Neural crest cell (in vitro differentiated cells): ENCODE results near the gene APLP2. TPM values are rescaled to one million over a fixed set of nuclear protein-coding genes. Genes with fewer than 3 reads are reported as not detected.
"Not testable (repeated sequence)": the region's sequence is repeated elsewhere in the genome, so short reads cannot be mapped to it uniquely, and the experiment has no call there.

Source experiments
- DNase-seq: peaks from one replicate; pipeline ENCODE4 v3.0.0; 2021; ENCODE audit warnings: low read depth, mixed read lengths, low spot score
- H3K27ac Mint-ChIP-seq: one replicate; pipeline ENCODE4 v1.8.0; 2021; ENCODE audit warnings: mild to moderate bottlenecking, mixed read lengths; ENCODE audit not compliant: unreplicated experiment
- H3K27me3 Mint-ChIP-seq: 2 replicates; pipeline ENCODE4 v1.8.0; 2021; ENCODE audit warnings: low read depth, mild to moderate bottlenecking, mixed read lengths
- H3K36me3 Mint-ChIP-seq: 2 replicates; pipeline ENCODE4 v1.8.0; 2021; ENCODE audit warnings: low read depth, mild to moderate bottlenecking, mixed read lengths
- H3K4me1 Mint-ChIP-seq: 2 replicates; pipeline ENCODE4 v1.8.0; 2021; ENCODE audit warnings: mixed read lengths
- H3K4me3 Mint-ChIP-seq: one replicate; pipeline ENCODE4 v1.8.0; 2021; ENCODE audit warnings: mild to moderate bottlenecking, mixed read lengths
- H3K9me3 Mint-ChIP-seq: 2 replicates; pipeline ENCODE4 v1.8.0; 2021; ENCODE audit warnings: mixed read lengths
- CTCF ChIP-seq: fragments of 200-600 bp; sonication (generic); conservative IDR thresholded peaks from 2 replicates; pipeline ENCODE4 v1.5.0; 2021; ENCODE audit warnings: antibody characterized with exemption, mild to moderate bottlenecking
- total RNA-seq: library from RNA; stranded (reverse); gene quantifications from 2 replicates; pipeline ENCODE4 v1.2.1, GENCODE V29; 2021

APLP2 gene
- total RNA-seq, 1 donor from 2014 or later = 234 TPM

DNA sequence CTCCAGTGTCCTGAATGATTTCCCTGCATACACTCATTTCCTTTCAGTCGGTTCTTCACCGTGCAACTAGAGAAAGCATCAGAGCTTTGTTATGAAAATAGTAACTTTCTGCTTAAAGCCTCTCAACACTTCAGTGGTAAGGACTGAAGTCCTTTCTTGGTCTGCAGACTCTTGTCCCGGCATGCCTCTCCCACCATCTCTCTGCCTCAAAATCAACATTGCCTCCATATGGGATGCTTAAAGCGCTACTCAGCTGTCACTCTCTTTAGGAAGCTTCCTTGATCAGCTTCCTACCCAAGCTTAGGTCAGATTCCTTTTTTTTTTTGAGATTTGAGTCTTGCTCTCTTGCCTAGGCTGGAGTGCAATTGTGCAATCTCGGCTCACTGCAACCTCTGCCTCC, 36.7 kb downstream of the APLP2 start:
- H3K9me3 Mint-ChIP-seq = peaks cover 4% of the 10 kb centered on the region
- peak overlapping the region; percentile 24 for H3K27ac Mint-ChIP-seq

DNA sequence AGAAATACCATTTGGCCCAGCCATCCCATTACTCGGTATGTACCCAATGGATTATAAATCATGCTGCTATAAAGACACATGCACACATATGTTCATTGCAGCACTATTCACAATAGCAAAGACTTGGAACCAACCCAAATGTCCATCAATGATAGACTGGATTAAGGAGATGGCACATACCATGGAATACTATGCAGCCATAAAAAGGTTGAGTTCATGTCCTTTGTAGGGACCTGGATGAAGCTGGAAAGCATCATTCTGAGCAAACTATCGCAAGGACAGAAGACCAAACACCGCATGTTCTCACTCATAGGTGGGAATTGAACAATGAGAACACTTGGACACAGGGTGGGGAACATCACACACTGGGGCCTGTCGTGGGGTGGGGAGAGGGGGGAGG, 39.0 kb downstream of the APLP2 start:
- not testable (repeated sequence) for H3K27ac Mint-ChIP-seq, H3K27me3 Mint-ChIP-seq, DNase-seq, H3K4me1 Mint-ChIP-seq, H3K9me3 Mint-ChIP-seq, H3K4me3 Mint-ChIP-seq
- peaks cover 27% of the 10 kb centered on the region for H3K36me3 Mint-ChIP-seq

More for the DNA sequence above, 36.7 kb downstream of the APLP2 start:
- Mint-ChIP-seq H3K36me3 (peaks cover 27% of the 10 kb centered on the region), H3K4me3 (no peak overlapping the region), H3K4me1 (peaks cover 28% of the 10 kb centered on the region), H3K27me3 (no peaks in the 10 kb centered on the region)
- TF ChIP-seq CTCF = no peak
- no peak for DNase-seq

DNA sequence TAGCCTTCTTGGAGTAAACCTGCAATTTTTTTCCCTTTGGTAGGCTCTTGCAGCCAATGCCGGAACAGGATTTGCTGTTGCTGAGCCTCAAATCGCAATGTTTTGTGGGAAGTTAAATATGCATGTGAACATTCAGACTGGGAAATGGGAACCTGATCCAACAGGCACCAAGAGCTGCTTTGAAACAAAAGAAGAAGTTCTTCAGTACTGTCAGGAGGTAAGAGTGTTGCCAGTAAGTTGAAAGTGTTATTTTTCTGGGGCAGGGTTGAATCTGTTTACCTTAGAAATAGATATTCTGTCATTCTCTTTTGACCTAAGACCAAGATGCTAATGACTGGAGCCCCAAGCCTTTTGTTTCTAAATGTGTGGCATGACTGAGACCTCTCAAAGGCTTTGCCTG, 39.7 kb downstream of the APLP2 start:
- H3K27ac Mint-ChIP-seq = no peak overlapping the region
- H3K4me1 Mint-ChIP-seq = peaks cover 4% of the 10 kb centered on the region
- H3K9me3 Mint-ChIP-seq = peaks cover 4% of the 10 kb centered on the region
- TF ChIP-seq CTCF = no peak
- no peak for DNase-seq
- no peaks in the 10 kb centered on the region for H3K27me3 Mint-ChIP-seq
- peaks cover 27% of the 10 kb centered on the region for H3K36me3 Mint-ChIP-seq
- no peak overlapping the region for H3K4me3 Mint-ChIP-seq

- no peaks in the 10 kb centered on the region for H3K27me3 Mint-ChIP-seq
- H3K9me3 Mint-ChIP-seq = peaks cover 4% of the 10 kb centered on the region
- H3K4me1 Mint-ChIP-seq = peaks cover 4% of the 10 kb centered on the region
- H3K36me3 Mint-ChIP-seq = peaks cover 29% of the 10 kb centered on the region
- H3K4me3 Mint-ChIP-seq = no peak overlapping the region
- DNase-seq = no peak
- TF ChIP-seq CTCF = no peak
- H3K27ac Mint-ChIP-seq = peak overlapping the region; percentile 32
These were observed 40.8 kb downstream of the APLP2 start for GRCh38 chr11:130110339-130111108.

GRCh38 chr11:130112071-130112830, 42.6 kb downstream of the APLP2 start:
- DNase-seq = no peak
- Mint-ChIP-seq H3K27me3 (no peaks in the 10 kb centered on the region), H3K9me3 (peaks cover under 1% of the 10 kb centered on the region), H3K36me3 (peaks cover 16% of the 10 kb centered on the region), H3K4me3 (no peak overlapping the region), H3K27ac (no peak overlapping the region), H3K4me1 (no peaks in the 10 kb centered on the region)
- TF ChIP-seq CTCF = no peak

DNA sequence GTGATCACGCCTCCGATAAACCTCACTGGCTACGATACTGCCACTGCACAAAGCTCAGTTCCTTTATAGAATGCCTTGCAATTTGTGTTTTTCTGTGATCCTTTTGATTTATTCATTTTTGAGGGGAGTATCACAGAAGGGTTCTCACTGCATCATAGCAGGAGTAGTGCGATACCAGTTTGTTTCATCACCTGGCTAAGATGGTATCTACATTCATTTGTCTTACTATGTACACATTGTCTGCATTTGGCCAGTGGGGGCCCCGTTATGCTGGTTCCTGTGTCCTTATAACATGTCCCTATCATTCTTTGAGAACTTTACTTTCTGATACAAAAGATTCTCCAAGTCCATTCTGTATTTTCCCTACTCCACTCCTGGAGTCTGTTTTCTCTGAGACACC, 44.6 kb downstream of the APLP2 start:
- no peak overlapping the region for H3K27ac Mint-ChIP-seq
- no peak for TF ChIP-seq CTCF
- H3K4me1 Mint-ChIP-seq = no peaks in the 10 kb centered on the region
- H3K27me3 Mint-ChIP-seq = no peaks in the 10 kb centered on the region
- DNase-seq = no peak
- H3K36me3 Mint-ChIP-seq = peaks cover 8% of the 10 kb centered on the region
- no peak overlapping the region for H3K4me3 Mint-ChIP-seq
- H3K9me3 Mint-ChIP-seq = no peaks in the 10 kb centered on the region
